Activated CD8-positive, alpha-beta T cell treated with anti-CD3 and anti-CD28 coated beads for 36 hours (primary cell): Measurements from ENCODE around the gene CCNDBP1. TPM values are rescaled to one million over a fixed set of nuclear protein-coding genes. Genes with fewer than 3 reads are reported as not detected.
"Not testable (repeated sequence)": the region's sequence is repeated elsewhere in the genome, so short reads cannot be mapped to it uniquely, and the experiment has no call there.

Experiments
- ATAC-seq: fragments of 200-7000 bp; cut with Tn5 transposase; one replicate; pipeline ENCODE4 v1.10.0; 2021; ENCODE audit warnings: mild to moderate bottlenecking, moderate library complexity
- CTCF ChIA-PET: fragments of 350-600 bp; sonication (Branson Sonifier 250); formaldehyde crosslinking; loops from one replicate; lab custom pipeline; 2021; ENCODE audit warnings: antibody characterized with exemption; lab: Charles Lee
- POLR2A ChIA-PET: fragments of 350-600 bp; sonication (Branson Sonifier 250); formaldehyde crosslinking; loops from one replicate; lab custom pipeline; 2021; ENCODE audit warnings: antibody characterized with exemption; lab: Charles Lee
- DNase-seq: peaks from one replicate; pipeline ENCODE4 v3.0.0-alpha.2; 2020
- H3K27ac Mint-ChIP-seq: one replicate; pipeline ENCODE4 v1.8.0; 2021; ENCODE audit warnings: mild to moderate bottlenecking, mixed read lengths
- H3K27me3 Mint-ChIP-seq: one replicate; pipeline ENCODE4 v1.8.0; 2021; ENCODE audit warnings: mixed read lengths
- H3K36me3 Mint-ChIP-seq: one replicate; pipeline ENCODE4 v1.8.0; 2021; ENCODE audit warnings: low read depth, mixed read lengths
- H3K4me1 Mint-ChIP-seq: one replicate; pipeline ENCODE4 v1.8.0; 2021; ENCODE audit warnings: low read depth, mixed read lengths
- H3K4me3 Mint-ChIP-seq: one replicate; pipeline ENCODE4 v1.8.0; 2021; ENCODE audit warnings: mild to moderate bottlenecking, moderate library complexity, mixed read lengths
- H3K9me3 Mint-ChIP-seq: one replicate; pipeline ENCODE4 v1.8.0; 2021; ENCODE audit warnings: mixed read lengths
- CTCF ChIP-seq: fragments of 200-600 bp; IDR thresholded peaks from one replicate; pipeline ENCODE4 v1.8.0; 2022; ENCODE audit warnings: antibody characterized with exemption, mild to moderate bottlenecking
- intact Hi-C: fragments of 100-400 bp; cut with micrococcal nuclease; formaldehyde crosslinking; loops from one replicate; pipeline ENCODE4 v1.10.0; 2022
- total RNA-seq, 2 experiments: library from RNA; stranded (reverse); gene quantifications; one replicate each; pipeline ENCODE4 v1.2.3, GENCODE V29; 2021

Gene CCNDBP1
- total RNA-seq, 2 experiments from 2014 or later, result 49.2 to 54.1 TPM

GRCh38 chr15:43168192-43169107 is 16.8 kb upstream of the CCNDBP1 start:
- DNase-seq (no peak), ATAC-seq (no peak)
- Mint-ChIP-seq H3K27ac (no peak overlapping the region), H3K4me3 (no peak overlapping the region), H3K27me3 (no peaks in the 10 kb centered on the region), H3K9me3 (no peaks in the 10 kb centered on the region), H3K4me1 (peaks cover 3% of the 10 kb centered on the region), H3K36me3 (peaks cover 38% of the 10 kb centered on the region)
- TF ChIP-seq CTCF, result no peak
- CTCF ChIA-PET, result no interaction called here
- intact Hi-C loops, result no loop called here
- POLR2A ChIA-PET, result interaction anchor here (0.9 kb wide), 1 partner anchor 46 kb away, joined by 3 read pairs; no protein-coding TSS in a partner anchor

DNA sequence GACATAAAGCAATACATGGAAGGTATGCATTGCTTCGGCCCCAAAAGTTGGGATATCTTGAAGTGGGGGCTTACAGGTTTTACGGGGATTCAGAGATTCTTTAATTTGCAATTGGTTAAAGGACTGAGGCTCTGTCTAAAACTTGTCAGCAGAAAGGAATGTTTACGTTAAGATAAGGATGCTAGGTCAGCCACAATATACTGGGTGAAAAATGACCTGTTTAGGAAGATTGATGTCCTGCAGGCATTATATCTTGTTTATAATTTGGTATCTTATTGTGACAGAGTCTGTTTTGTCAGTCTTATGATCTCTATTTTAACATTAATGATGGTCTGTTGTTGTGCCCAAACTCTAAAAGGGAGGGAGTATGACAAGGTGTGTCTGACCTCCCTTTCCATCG is 15.3 kb upstream of the CCNDBP1 start:
- H3K9me3 Mint-ChIP-seq, result no peaks in the 10 kb centered on the region
- DNase-seq (no peak), ATAC-seq (no peak)
- ChIA-PET CTCF (interaction anchor here (0.9 kb wide), 1 partner anchor 34 kb away, joined by 3 read pairs; no protein-coding TSS in a partner anchor), POLR2A (interaction anchor here (0.6 kb wide), 1 partner anchor 1000 kb away, joined by 4 read pairs; no protein-coding TSS in a partner anchor)
- H3K4me1 Mint-ChIP-seq, result peaks cover 3% of the 10 kb centered on the region
- no peak for TF ChIP-seq CTCF
- intact Hi-C loops, result no loop called here
- H3K27me3 Mint-ChIP-seq, result no peaks in the 10 kb centered on the region
- H3K27ac Mint-ChIP-seq, result no peak overlapping the region
- no peak overlapping the region for H3K4me3 Mint-ChIP-seq
- peaks cover 34% of the 10 kb centered on the region for H3K36me3 Mint-ChIP-seq

GRCh38 chr15:43175656-43176309 is 9.4 kb upstream of the CCNDBP1 start:
- POLR2A ChIA-PET, H3K9me3 Mint-ChIP-seq, DNase-seq, H3K27me3 Mint-ChIP-seq, H3K27ac Mint-ChIP-seq, ATAC-seq, H3K4me1 Mint-ChIP-seq, intact Hi-C loops, H3K4me3 Mint-ChIP-seq: not testable (repeated sequence)
- peaks cover 27% of the 10 kb centered on the region for H3K36me3 Mint-ChIP-seq
- CTCF ChIA-PET, result interaction anchor here (1.4 kb wide), 1 partner anchor 109 kb away, joined by 5 read pairs; no protein-coding TSS in a partner anchor

GRCh38 chr15:43177147-43177546 is 8.1 kb upstream of the CCNDBP1 start:
- H3K27me3 Mint-ChIP-seq, ATAC-seq, DNase-seq, CTCF ChIA-PET, intact Hi-C loops, H3K27ac Mint-ChIP-seq, H3K4me3 Mint-ChIP-seq, H3K9me3 Mint-ChIP-seq, H3K4me1 Mint-ChIP-seq, POLR2A ChIA-PET: not testable (repeated sequence)
- peaks cover 20% of the 10 kb centered on the region for H3K36me3 Mint-ChIP-seq

DNA sequence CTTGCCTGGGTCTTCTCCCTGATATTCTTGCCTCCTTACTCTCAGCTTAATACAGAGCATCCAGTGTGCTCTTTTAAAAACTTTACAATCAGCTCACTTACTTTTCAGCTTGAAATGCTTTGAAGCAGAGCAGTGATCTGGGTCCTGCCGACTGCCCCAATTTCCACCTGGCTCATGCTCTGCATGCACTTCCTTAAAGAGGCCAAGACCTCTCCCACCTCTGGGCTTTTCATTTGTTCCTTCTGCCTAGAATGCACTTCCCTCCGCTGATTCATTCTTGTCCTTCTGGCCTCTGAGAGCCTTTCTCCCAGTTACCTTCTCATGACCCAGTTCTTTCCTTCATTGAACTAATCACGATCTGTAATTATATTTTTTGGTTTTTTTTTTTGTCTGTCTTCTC is 1.9 kb upstream of the CCNDBP1 start:
- Mint-ChIP-seq H3K4me3 (no peak overlapping the region), H3K4me1 (peaks cover 21% of the 10 kb centered on the region), H3K27me3 (no peaks in the 10 kb centered on the region), H3K27ac (no peak overlapping the region), H3K9me3 (no peaks in the 10 kb centered on the region), H3K36me3 (peaks cover 6% of the 10 kb centered on the region)
- ChIA-PET POLR2A (interaction anchor here (1.0 to 1.4 kb wide), 3 partner anchors 12 to 49 kb away, joined by 3 to 4 read pairs (median 3); no protein-coding TSS in a partner anchor), CTCF (interaction anchor here (1.0 to 2.6 kb wide), 3 partner anchors 8 to 21 kb away, joined by 3 to 9 read pairs (median 5); no protein-coding TSS in a partner anchor)
- intact Hi-C loops, result no loop called here
- no peak for ATAC-seq
- TF ChIP-seq CTCF, result no peak
- DNase-seq, result no peak
